Smooth muscle cell (in vitro differentiated cells): ENCODE measurements around the gene PRKCI. TPM values are rescaled to one million over a fixed set of nuclear protein-coding genes. Genes with fewer than 3 reads are reported as not detected.
A peak's percentile ranks its signal among the peaks of the same experiment; 100 is the strongest.
"Not testable (repeated sequence)": the region's sequence is repeated elsewhere in the genome, so short reads cannot be mapped to it uniquely, and the experiment has no call there.

ENCODE experiments used
- DNase-seq: peaks from one replicate; lab custom pipeline; 2025; ENCODE audit not compliant: unreplicated experiment; lab: John Stamatoyannopoulos, UW
- H2AFZ ChIP-seq: fragments of 200-600 bp; sonication (generic); 2 replicates; pipeline ENCODE4 v1.6.0; 2016; ENCODE audit warnings: antibody characterized with exemption, low read depth, mild to moderate bottlenecking
- H3F3A ChIP-seq: fragments of 200-600 bp; sonication (generic); 2 replicates; pipeline ENCODE4 v1.6.0; 2017; ENCODE audit warnings: antibody characterized with exemption, low read depth
- H3K27ac ChIP-seq: fragments of 200-600 bp; sonication (generic); 2 replicates; pipeline ENCODE4 v1.5.1; 2016; ENCODE audit warnings: low read depth, mild to moderate bottlenecking
- H3K27me3 ChIP-seq: fragments of 200-600 bp; sonication (generic); 2 replicates; pipeline ENCODE4 v1.6.1; 2016; ENCODE audit warnings: low read depth, mild to moderate bottlenecking
- H3K36me3 ChIP-seq: fragments of 200-600 bp; sonication (generic); 2 replicates; pipeline ENCODE4 v1.5.1; 2016; ENCODE audit warnings: low read depth
- H3K4me1 ChIP-seq: fragments of 200-600 bp; sonication (generic); 2 replicates; pipeline ENCODE4 v1.5.1; 2016; ENCODE audit warnings: low read depth
- H3K4me2 ChIP-seq: fragments of 200-600 bp; sonication (generic); 2 replicates; pipeline ENCODE4 v1.6.0; 2016; ENCODE audit warnings: mild to moderate bottlenecking
- H3K4me3 ChIP-seq: fragments of 200-600 bp; sonication (generic); 2 replicates; pipeline ENCODE4 v1.5.1; 2016; ENCODE audit warnings: mild to moderate bottlenecking
- H3K79me2 ChIP-seq: fragments of 200-600 bp; sonication (generic); 2 replicates; pipeline ENCODE4 v1.6.0; 2016; ENCODE audit warnings: low read depth, mild to moderate bottlenecking
- H3K9ac ChIP-seq: fragments of 200-600 bp; sonication (generic); 2 replicates; pipeline ENCODE4 v1.6.0; 2016; ENCODE audit warnings: low read depth
- H3K9me3 ChIP-seq: fragments of 200-600 bp; sonication (generic); replicated peaks from 2 replicates; pipeline ENCODE4 v1.5.1; 2016; ENCODE audit warnings: low read depth
- H4K20me1 ChIP-seq: fragments of 200-600 bp; sonication (generic); 2 replicates; pipeline ENCODE4 v1.6.0; 2016; ENCODE audit warnings: low read depth
- CTCF ChIP-seq: fragments of 200-600 bp; sonication (generic); IDR thresholded peaks from 2 replicates; pipeline ENCODE4 v1.5.1; 2017; ENCODE audit warnings: borderline replicate concordance, mild to moderate bottlenecking, antibody characterized with exemption; ENCODE audit not compliant: insufficient read depth, poor library complexity, severe bottlenecking
- WGBS: methylation state at CpG from one replicate; pipeline ENCODE4 v1.1.7; 2016; ENCODE audit warnings: low lambda C conversion rate; 5-methylcytosine and 5-hydroxymethylcytosine counted together
- polyA plus RNA-seq: library from polyadenylated mRNA; unstranded; fragments of >200 nt; fragmentation: Nextera tagmentation; extraction: Ambion mirVana; gene quantifications from 2 replicates; pipeline ENCODE4 v1.2.1, GENCODE V29; 2016
- total RNA-seq: library from RNA; depleted of rRNA; stranded (reverse); fragments of >200 nt; gene quantifications from 2 replicates; pipeline ENCODE4 v1.2.3, GENCODE V29; 2014

Gene PRKCI
- total and polyA plus RNA-seq, 2 experiments from 2014 or later = 20.0 to 62.6 TPM

- no peak for TF ChIP-seq CTCF
- Histone ChIP-seq H3K4me1 (no peaks in the 10 kb centered on the region), H2AFZ (no peak overlapping the region), H3K4me3 (no peak overlapping the region), H3K27me3 (no peaks in the 10 kb centered on the region), H3K9me3 (no peaks in the 10 kb centered on the region), H3K79me2 (no peaks in the 10 kb centered on the region), H3K4me2 (no peak overlapping the region), H3F3A (no peaks in the 10 kb centered on the region), H3K36me3 (no peaks in the 10 kb centered on the region), H4K20me1 (no peaks in the 10 kb centered on the region), H3K9ac (no peak overlapping the region), H3K27ac (peak overlapping the region; percentile 42)
- WGBS = 79% methylated on average over 4 of the region's 4 CpGs
- DNase-seq = no peak
These were observed 108.9 kb downstream of the PRKCI start for GRCh38 chr3:170331143-170331542.

GRCh38 chr3:170337420-170337819, 115.2 kb downstream of the PRKCI start:
- H3K27me3 ChIP-seq = no peaks in the 10 kb centered on the region
- H3F3A ChIP-seq = no peaks in the 10 kb centered on the region
- H4K20me1 ChIP-seq = no peaks in the 10 kb centered on the region
- H3K27ac ChIP-seq = peak overlapping the region; percentile 24
- 83% methylated on average over 3 of the region's 3 CpGs for WGBS
- no peak overlapping the region for H3K4me2 ChIP-seq
- no peaks in the 10 kb centered on the region for H3K4me1 ChIP-seq
- TF ChIP-seq CTCF = no peak
- no peaks in the 10 kb centered on the region for H3K36me3 ChIP-seq
- H3K9me3 ChIP-seq = no peaks in the 10 kb centered on the region
- no peak for DNase-seq
- no peak overlapping the region for H3K9ac ChIP-seq
- H2AFZ ChIP-seq = no peak overlapping the region
- no peaks in the 10 kb centered on the region for H3K79me2 ChIP-seq
- no peak overlapping the region for H3K4me3 ChIP-seq

GRCh38 chr3:170338690-170339340, 116.6 kb downstream of the PRKCI start:
- no peak for TF ChIP-seq CTCF
- Histone ChIP-seq H2AFZ (no peak overlapping the region), H3K27me3 (no peaks in the 10 kb centered on the region), H3K9ac (no peak overlapping the region), H3K4me1 (no peaks in the 10 kb centered on the region), H3K9me3 (no peaks in the 10 kb centered on the region), H3F3A (no peaks in the 10 kb centered on the region), H3K36me3 (no peaks in the 10 kb centered on the region), H4K20me1 (no peaks in the 10 kb centered on the region), H3K4me2 (no peak overlapping the region), H3K4me3 (no peak overlapping the region), H3K27ac (no peak overlapping the region), H3K79me2 (no peaks in the 10 kb centered on the region)
- no peak for DNase-seq
- 76% methylated on average over 1 of the region's 1 CpG for WGBS

GRCh38 chr3:170342273-170342672, 120.0 kb downstream of the PRKCI start:
- not testable (repeated sequence) for H3K4me3 ChIP-seq, H2AFZ ChIP-seq, H3K36me3 ChIP-seq, H3K9ac ChIP-seq, H3K4me1 ChIP-seq, H3F3A ChIP-seq, H3K79me2 ChIP-seq, H3K27me3 ChIP-seq, H4K20me1 ChIP-seq, H3K9me3 ChIP-seq, DNase-seq, H3K4me2 ChIP-seq
- H3K27ac ChIP-seq = peak overlapping the region; percentile 98
- 95% methylated on average over 9 of the region's 9 CpGs for WGBS

GRCh38 chr3:170343859-170344258, 121.6 kb downstream of the PRKCI start:
- not testable (repeated sequence) for H3K27me3 ChIP-seq, H3K4me1 ChIP-seq, H3K4me3 ChIP-seq, H2AFZ ChIP-seq, H3F3A ChIP-seq, H3K9me3 ChIP-seq, H4K20me1 ChIP-seq, DNase-seq, H3K36me3 ChIP-seq, H3K79me2 ChIP-seq
- Histone ChIP-seq H3K9ac (peak overlapping the region; percentile 88), H3K27ac (peak overlapping the region; percentile 98), H3K4me2 (peak overlapping the region; percentile 68)
- 45% methylated on average over 6 of the region's 6 CpGs for WGBS
